Mesendoderm (in vitro differentiated cells): Measurements from ENCODE around the gene B9D2.

ENCODE experiments used
- DNase-seq: peaks from one replicate; pipeline ENCODE4 v3.0.0; 2013
- H2AK5ac ChIP-seq: 2 replicates; pipeline ENCODE4 v1.6.1; 2013; ENCODE audit warnings: low read length, inconsistent platforms
- H2BK120ac ChIP-seq: 2 replicates; pipeline ENCODE4 v1.6.1; 2013; ENCODE audit warnings: low read depth, mild to moderate bottlenecking, low read length, moderate library complexity, mixed read lengths
- H2BK15ac ChIP-seq: replicated peaks from 2 replicates; pipeline ENCODE4 v1.6.1; 2013; ENCODE audit warnings: low read depth, mild to moderate bottlenecking, moderate library complexity
- H2BK5ac ChIP-seq: 2 replicates; pipeline ENCODE4 v1.6.1; 2013; ENCODE audit warnings: low read length, inconsistent platforms
- H3K18ac ChIP-seq: 2 replicates; pipeline ENCODE4 v1.6.1; 2013; ENCODE audit warnings: mild to moderate bottlenecking, low read length, mixed read lengths
- H3K23ac ChIP-seq: one replicate; pipeline ENCODE4 v1.6.1; 2013; ENCODE audit warnings: low read length
- H3K27ac ChIP-seq: 2 replicates; pipeline ENCODE4 v1.5.1; 2013; ENCODE audit warnings: low read depth, mild to moderate bottlenecking, inconsistent platforms, low read length, moderate library complexity
- H3K27me3 ChIP-seq: 2 replicates; pipeline ENCODE4 v1.6.1; 2013; ENCODE audit warnings: low read length, control low read depth, mild to moderate bottlenecking, inconsistent platforms; ENCODE audit not compliant: insufficient read depth, poor library complexity
- H3K36me3 ChIP-seq: 2 replicates; pipeline ENCODE4 v1.6.1; 2013; ENCODE audit warnings: low read length, inconsistent platforms; ENCODE audit not compliant: control insufficient read depth, insufficient read depth
- H3K4ac ChIP-seq: one replicate; pipeline ENCODE4 v1.6.1; 2013; ENCODE audit warnings: low read depth, mild to moderate bottlenecking, low read length, moderate library complexity
- H3K4me1 ChIP-seq: 2 replicates; pipeline ENCODE4 v1.6.1; 2013; ENCODE audit warnings: low read depth, low read length, inconsistent platforms; ENCODE audit not compliant: control insufficient read depth
- H3K4me2 ChIP-seq: 2 replicates; pipeline ENCODE4 v1.6.1; 2013; ENCODE audit warnings: low read length
- H3K4me3 ChIP-seq: 2 replicates; pipeline ENCODE4 v1.5.1; 2013; ENCODE audit warnings: mild to moderate bottlenecking, low read length
- H3K56ac ChIP-seq: one replicate; pipeline ENCODE4 v1.6.1; 2013; ENCODE audit warnings: low read length
- H3K79me1 ChIP-seq: 2 replicates; pipeline ENCODE4 v1.6.1; 2013; ENCODE audit warnings: low read length, inconsistent platforms
- H3K79me2 ChIP-seq: 2 replicates; pipeline ENCODE4 v1.6.1; 2013; ENCODE audit warnings: mild to moderate bottlenecking, low read length; ENCODE audit not compliant: control insufficient read depth, insufficient read depth
- H3K9ac ChIP-seq: 2 replicates; pipeline ENCODE4 v1.6.1; 2013; ENCODE audit warnings: low read length, inconsistent platforms
- H4K5ac ChIP-seq: one replicate; pipeline ENCODE4 v1.6.1; 2013; ENCODE audit warnings: low read length
- H4K8ac ChIP-seq: one replicate; pipeline ENCODE4 v1.6.1; 2013; ENCODE audit warnings: low read depth, mild to moderate bottlenecking, control low read depth, low read length, moderate library complexity
- WGBS: extraction: QIAGEN DNeasy Blood & Tissue Kit; methylation state at CpG from one replicate; pipeline ENCODE4 v1.1.7; 2013; ENCODE audit warnings: low lambda C conversion rate, missing lambda C conversion rate; ENCODE audit not compliant: insufficient coverage; ENCODE audit errors: extremely low coverage; 5-methylcytosine and 5-hydroxymethylcytosine counted together

Gene B9D2

GRCh38 chr19:41324921-41325639, 38.9 kb downstream of the B9D2 start:
- H3K18ac ChIP-seq: peak overlapping the region; percentile 86
- H3K4me2 ChIP-seq: peak overlapping the region; percentile 56
- H3K4me1 ChIP-seq: peaks cover 39% of the 10 kb centered on the region
- H2BK120ac ChIP-seq: peak overlapping the region; percentile 86
- peaks cover 2% of the 10 kb centered on the region for H3K79me1 ChIP-seq
- no peak overlapping the region for H3K4me3 ChIP-seq
- DNase-seq: peak; percentile 99
- H2BK15ac ChIP-seq: no peak overlapping the region
- H3K56ac ChIP-seq: peak overlapping the region; percentile 95
- H3K27me3 ChIP-seq: no peaks in the 10 kb centered on the region
- H3K27ac ChIP-seq: peak overlapping the region; percentile 99
- H3K36me3 ChIP-seq: peaks cover 1% of the 10 kb centered on the region
- H3K23ac ChIP-seq: peak overlapping the region; percentile 48
- H3K4ac ChIP-seq: peak overlapping the region; percentile 92
- peak overlapping the region; percentile 30 for H4K8ac ChIP-seq
- H2AK5ac ChIP-seq: peak overlapping the region; percentile 57
- peak overlapping the region; percentile 70 for H3K9ac ChIP-seq
- no CpG with 5 or more reads among the region's 23 CpGs for WGBS
- peak overlapping the region; percentile 100 for H2BK5ac ChIP-seq
- H3K79me2 ChIP-seq: peaks cover 2% of the 10 kb centered on the region
- H4K5ac ChIP-seq: no peak overlapping the region

- Histone ChIP-seq H3K56ac (peak overlapping the region; percentile 70), H3K36me3 (peaks cover 3% of the 10 kb centered on the region), H3K4me1 (peaks cover 39% of the 10 kb centered on the region), H3K79me2 (peaks cover 2% of the 10 kb centered on the region), H2BK15ac (no peak overlapping the region), H3K23ac (no peak overlapping the region), H3K79me1 (peaks cover 2% of the 10 kb centered on the region), H3K27me3 (no peaks in the 10 kb centered on the region), H3K4me3 (no peak overlapping the region), H3K9ac (peak overlapping the region; percentile 53), H2AK5ac (peak overlapping the region; percentile 5), H2BK5ac (peak overlapping the region; percentile 86), H4K5ac (peak overlapping the region; percentile 64), H3K18ac (peak overlapping the region; percentile 83), H4K8ac (peak overlapping the region; percentile 28), H3K4me2 (no peak overlapping the region), H2BK120ac (peak overlapping the region; percentile 74), H3K27ac (peak overlapping the region; percentile 99), H3K4ac (peak overlapping the region; percentile 97)
- no CpG with 5 or more reads among the region's 7 CpGs for WGBS
- peak; percentile 64 for DNase-seq
Measured at GRCh38 chr19:41324231-41324702, 39.7 kb downstream of the B9D2 start.

- H3K4ac ChIP-seq: peak overlapping the region; percentile 97
- peaks cover 2% of the 10 kb centered on the region for H3K79me2 ChIP-seq
- H3K4me2 ChIP-seq: no peak overlapping the region
- peak overlapping the region; percentile 40 for H2AK5ac ChIP-seq
- peak overlapping the region; percentile 53 for H3K9ac ChIP-seq
- H4K5ac ChIP-seq: peak overlapping the region; percentile 10
- H3K4me3 ChIP-seq: no peak overlapping the region
- no CpG with 5 or more reads among the region's 16 CpGs for WGBS
- peak overlapping the region; percentile 74 for H2BK120ac ChIP-seq
- H3K27ac ChIP-seq: peak overlapping the region; percentile 99
- peak; percentile 90 for DNase-seq
- H3K23ac ChIP-seq: peak overlapping the region; percentile 59
- peak overlapping the region; percentile 95 for H2BK5ac ChIP-seq
- peaks cover 6% of the 10 kb centered on the region for H3K36me3 ChIP-seq
- H3K27me3 ChIP-seq: no peaks in the 10 kb centered on the region
- peak overlapping the region; percentile 28 for H4K8ac ChIP-seq
- H3K4me1 ChIP-seq: peaks cover 39% of the 10 kb centered on the region
- H3K18ac ChIP-seq: peak overlapping the region; percentile 89
- no peak overlapping the region for H2BK15ac ChIP-seq
- peak overlapping the region; percentile 70 for H3K56ac ChIP-seq
- H3K79me1 ChIP-seq: peaks cover 4% of the 10 kb centered on the region
Measured at GRCh38 chr19:41323430-41324125, 40.4 kb downstream of the B9D2 start.

- H3K36me3 ChIP-seq: peaks cover 6% of the 10 kb centered on the region
- H3K4me2 ChIP-seq: no peak overlapping the region
- H3K4me1 ChIP-seq: peaks cover 37% of the 10 kb centered on the region
- H4K5ac ChIP-seq: peak overlapping the region; percentile 10
- peak overlapping the region; percentile 31 for H2BK120ac ChIP-seq
- H3K4me3 ChIP-seq: no peak overlapping the region
- H2AK5ac ChIP-seq: peak overlapping the region; percentile 40
- H3K23ac ChIP-seq: peak overlapping the region; percentile 59
- peak overlapping the region; percentile 89 for H3K18ac ChIP-seq
- H3K27me3 ChIP-seq: no peaks in the 10 kb centered on the region
- peak overlapping the region; percentile 37 for H3K9ac ChIP-seq
- H3K27ac ChIP-seq: peak overlapping the region; percentile 99
- H2BK15ac ChIP-seq: no peak overlapping the region
- peak overlapping the region; percentile 97 for H3K4ac ChIP-seq
- peak overlapping the region; percentile 95 for H2BK5ac ChIP-seq
- peaks cover 4% of the 10 kb centered on the region for H3K79me1 ChIP-seq
- peak overlapping the region; percentile 70 for H3K56ac ChIP-seq
- WGBS: no CpG with 5 or more reads among the region's 7 CpGs
- peak overlapping the region; percentile 28 for H4K8ac ChIP-seq
- no peak for DNase-seq
- H3K79me2 ChIP-seq: peaks cover 2% of the 10 kb centered on the region
Measured at GRCh38 chr19:41323023-41323422, 40.9 kb downstream of the B9D2 start.

GRCh38 chr19:41322451-41322850, 41.5 kb downstream of the B9D2 start:
- Histone ChIP-seq H2BK15ac (no peak overlapping the region), H3K4me3 (no peak overlapping the region), H3K79me2 (peaks cover 2% of the 10 kb centered on the region), H3K79me1 (peaks cover 4% of the 10 kb centered on the region), H4K8ac (no peak overlapping the region), H2AK5ac (peak overlapping the region; percentile 4), H3K18ac (peak overlapping the region; percentile 89), H2BK5ac (peak overlapping the region; percentile 95), H3K9ac (peak overlapping the region; percentile 37), H3K23ac (no peak overlapping the region), H3K56ac (peak overlapping the region; percentile 70), H3K36me3 (peaks cover 6% of the 10 kb centered on the region), H2BK120ac (peak overlapping the region; percentile 29), H3K27ac (peak overlapping the region; percentile 99), H4K5ac (no peak overlapping the region), H3K4me2 (no peak overlapping the region), H3K4ac (peak overlapping the region; percentile 82), H3K4me1 (peaks cover 34% of the 10 kb centered on the region), H3K27me3 (no peaks in the 10 kb centered on the region)
- no peak for DNase-seq
- WGBS: no CpG with 5 or more reads among the region's 11 CpGs
